CD14-positive monocyte (primary cell): ENCODE data around the gene CAMTA1. TPM values are rescaled to one million over a fixed set of nuclear protein-coding genes. Genes with fewer than 3 reads are reported as not detected.

Experiments used
- DNase-seq, 3 donors: peaks; one replicate each; pipeline ENCODE4 v3.0.0-alpha.2; 2011 to 2022
- H2AFZ ChIP-seq: 2 replicates; pipeline ENCODE4 v1.6.0; 2012; ENCODE audit warnings: mild to moderate bottlenecking, low read depth, low read length, inconsistent platforms; ENCODE audit not compliant: insufficient read depth, poor library complexity, severe bottlenecking
- H3K27ac ChIP-seq, 2 donors: 1 replicate in 1 of 2; 2 replicates in 1 of 2; pipeline ENCODE4 v1.5.1; 2012 to 2013; ENCODE audit warnings: low read length in 2 of 2, control low read depth in 1 of 2, inconsistent platforms in 1 of 2, low read depth in 1 of 2, mild to moderate bottlenecking in 1 of 2
- H3K27me3 ChIP-seq, 2 donors: one replicate each; pipeline versions ENCODE4 v1.6.0 to v1.6.1; 2011 to 2013; ENCODE audit warnings: low read length in 2 of 2; ENCODE audit not compliant: control insufficient read depth in 2 of 2, insufficient read depth in 2 of 2
- H3K36me3 ChIP-seq, 2 donors: replicated peaks in 1 of 2; 1 replicate in 1 of 2; 2 replicates in 1 of 2; pipeline versions ENCODE4 v1.5.1 to v1.6.1; 2012 to 2013; ENCODE audit warnings: low read length in 2 of 2, control low read depth in 1 of 2, inconsistent platforms in 1 of 2, mild to moderate bottlenecking in 1 of 2; ENCODE audit not compliant: insufficient read depth in 2 of 2, control insufficient read depth in 1 of 2
- H3K4me1 ChIP-seq, 2 donors: 1 replicate in 1 of 2; 2 replicates in 1 of 2; pipeline versions ENCODE4 v1.5.1 to v1.6.1; 2012 to 2013; ENCODE audit warnings: low read length in 2 of 2, control low read depth in 1 of 2, inconsistent platforms in 1 of 2, mild to moderate bottlenecking in 1 of 2, moderate library complexity in 1 of 2; ENCODE audit not compliant: insufficient read depth in 2 of 2, control insufficient read depth in 1 of 2
- H3K4me2 ChIP-seq: replicated peaks from 2 replicates; pipeline ENCODE3; 2012; ENCODE audit warnings: low read length, moderate library complexity, mild to moderate bottlenecking; ENCODE audit not compliant: poor library complexity, severe bottlenecking; ENCODE audit errors: extremely low read depth
- H3K4me3 ChIP-seq, 3 experiments: fragments of 200-600 bp in 1 of 3; sonication (generic) in 1 of 3; replicated peaks in 1 of 3; 1 replicate in 2 of 3; 2 replicates in 1 of 3; pipeline ENCODE4 v1.5.1; 2011 to 2013; ENCODE audit warnings: low read length in 3 of 3, mild to moderate bottlenecking in 3 of 3, control low read depth in 2 of 3, low read depth in 2 of 3, inconsistent platforms in 1 of 3, moderate library complexity in 1 of 3
- H3K79me2 ChIP-seq: 2 replicates; pipeline ENCODE4 v1.6.0; 2012; ENCODE audit warnings: mild to moderate bottlenecking, control low read depth, inconsistent platforms, low read length, moderate library complexity; ENCODE audit not compliant: insufficient read depth
- H3K9ac ChIP-seq: 2 replicates; pipeline ENCODE4 v1.6.0; 2017; ENCODE audit warnings: low read length, mild to moderate bottlenecking; ENCODE audit not compliant: insufficient read depth, poor library complexity, severe bottlenecking
- H3K9me3 ChIP-seq, 2 donors: replicated peaks in 1 of 2; 1 replicate in 1 of 2; 2 replicates in 1 of 2; pipeline versions ENCODE4 v1.5.1 to v1.6.1; 2012 to 2013; ENCODE audit warnings: low read length in 2 of 2, control low read depth in 1 of 2; ENCODE audit not compliant: control insufficient read depth in 1 of 2, insufficient read depth in 1 of 2
- H4K20me1 ChIP-seq: 2 replicates; pipeline ENCODE4 v1.6.0; 2012; ENCODE audit warnings: mild to moderate bottlenecking, low read length, control low read depth, moderate library complexity; ENCODE audit not compliant: insufficient read depth
- H3K27ac Mint-ChIP-seq, 7 donors: one replicate each; pipeline ENCODE4 v1.8.0; 2020; ENCODE audit warnings: mild to moderate bottlenecking in 7 of 7, mixed read lengths in 7 of 7, moderate library complexity in 6 of 7, inconsistent platforms in 2 of 7
- H3K27me3 Mint-ChIP-seq, 3 donors: one replicate each; pipeline ENCODE4 v1.8.0; 2021 to 2022; ENCODE audit warnings: low read depth in 3 of 3, mild to moderate bottlenecking in 3 of 3, mixed read lengths in 3 of 3, moderate library complexity in 3 of 3, inconsistent platforms in 1 of 3
- H3K36me3 Mint-ChIP-seq, 2 donors: one replicate each; pipeline ENCODE4 v1.8.0; 2020; ENCODE audit warnings: mixed read lengths in 2 of 2, inconsistent platforms in 1 of 2, mild to moderate bottlenecking in 1 of 2
- H3K4me1 Mint-ChIP-seq: one replicate; pipeline ENCODE4 v1.8.0; 2020; ENCODE audit warnings: mild to moderate bottlenecking, mixed read lengths
- H3K4me3 Mint-ChIP-seq, 2 donors: one replicate each; pipeline ENCODE4 v1.8.0; 2020; ENCODE audit warnings: mild to moderate bottlenecking in 2 of 2, mixed read lengths in 2 of 2, moderate library complexity in 1 of 2
- H3K9me3 Mint-ChIP-seq, 7 donors: one replicate each; pipeline ENCODE4 v1.8.0; 2020 to 2022; ENCODE audit warnings: mixed read lengths in 7 of 7, mild to moderate bottlenecking in 6 of 7, moderate library complexity in 6 of 7, inconsistent platforms in 2 of 7
- WGBS: methylation state at CpG from one replicate; pipeline ENCODE4 v1.1.5; 2013; ENCODE audit warnings: missing lambda C conversion rate; ENCODE audit not compliant: insufficient coverage; 5-methylcytosine and 5-hydroxymethylcytosine counted together
- intact Hi-C, 2 donors: fragments of 100-400 bp; cut with micrococcal nuclease; formaldehyde crosslinking; loops; one replicate each; pipeline versions ENCODE4 v1.15.0 to v1.15.1; 2023
- polyA plus RNA-seq, 3 donors: library from polyadenylated mRNA; depleted of rRNA in 1 of 3; unstranded in 2 of 3; stranded (reverse) in 1 of 3; fragments of 300-500 nt in 2 of 3; fragments of >200 nt in 1 of 3; fragmentation: Illumina TruSeq in 2 of 3; gene quantifications; 1 replicate in 2 of 3; 2 replicates in 1 of 3; pipeline ENCODE4 v1.2.3, GENCODE V29; 2012 to 2021
- TF ChIP-seq, protein P1 (sequence below): fragments of 200-600 bp; IDR thresholded peaks from one replicate; pipeline ENCODE4 v1.8.0; 2022; ENCODE audit warnings: antibody characterized with exemption, mild to moderate bottlenecking

Gene CAMTA1
- polyA plus RNA-seq, 3 donors = 52.0 to 89.6 (median 78.3) TPM

DNA sequence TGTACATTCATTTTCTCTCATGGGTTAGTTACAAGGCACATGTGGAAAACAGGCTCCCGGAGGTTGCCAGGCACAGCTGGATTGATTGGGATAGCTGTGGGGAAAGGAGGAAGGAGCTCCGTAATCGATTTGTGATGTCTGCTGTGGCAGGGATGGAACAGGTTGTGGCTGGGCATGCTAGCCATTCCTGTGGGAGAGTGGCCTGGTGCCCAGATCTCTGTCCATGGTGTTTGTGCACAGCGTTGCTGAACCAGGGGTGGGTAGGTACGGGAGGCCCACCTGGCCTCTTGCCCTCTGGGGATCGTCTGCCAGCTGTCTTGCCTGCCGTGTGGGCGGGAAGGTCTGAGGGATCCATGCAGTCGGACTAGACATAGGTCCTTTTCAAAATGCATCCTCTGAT is 683.0 kb downstream of the CAMTA1 start:
- DNase-seq = no peak
- intact Hi-C loops = no loop called here
- H3K9ac ChIP-seq = no peak overlapping the region
- WGBS = 87% methylated on average over 9 of the region's 9 CpGs
- no peaks in the 10 kb centered on the region for H4K20me1 ChIP-seq
- H2AFZ ChIP-seq = no peak overlapping the region
- no peak overlapping the region for H3K27ac Mint-ChIP-seq
- no peak overlapping the region for H3K4me3 ChIP-seq
- H3K27me3 ChIP-seq = no peaks in the 10 kb centered on the region
- peaks cover 0 to 4% (median 0%) of the 10 kb centered on the region in 7 donors for H3K9me3 Mint-ChIP-seq
- no peak overlapping the region for H3K4me2 ChIP-seq
- no peaks in the 10 kb centered on the region for H3K36me3 ChIP-seq
- H3K4me3 Mint-ChIP-seq = no peak overlapping the region
- TF ChIP-seq, protein P1, sequence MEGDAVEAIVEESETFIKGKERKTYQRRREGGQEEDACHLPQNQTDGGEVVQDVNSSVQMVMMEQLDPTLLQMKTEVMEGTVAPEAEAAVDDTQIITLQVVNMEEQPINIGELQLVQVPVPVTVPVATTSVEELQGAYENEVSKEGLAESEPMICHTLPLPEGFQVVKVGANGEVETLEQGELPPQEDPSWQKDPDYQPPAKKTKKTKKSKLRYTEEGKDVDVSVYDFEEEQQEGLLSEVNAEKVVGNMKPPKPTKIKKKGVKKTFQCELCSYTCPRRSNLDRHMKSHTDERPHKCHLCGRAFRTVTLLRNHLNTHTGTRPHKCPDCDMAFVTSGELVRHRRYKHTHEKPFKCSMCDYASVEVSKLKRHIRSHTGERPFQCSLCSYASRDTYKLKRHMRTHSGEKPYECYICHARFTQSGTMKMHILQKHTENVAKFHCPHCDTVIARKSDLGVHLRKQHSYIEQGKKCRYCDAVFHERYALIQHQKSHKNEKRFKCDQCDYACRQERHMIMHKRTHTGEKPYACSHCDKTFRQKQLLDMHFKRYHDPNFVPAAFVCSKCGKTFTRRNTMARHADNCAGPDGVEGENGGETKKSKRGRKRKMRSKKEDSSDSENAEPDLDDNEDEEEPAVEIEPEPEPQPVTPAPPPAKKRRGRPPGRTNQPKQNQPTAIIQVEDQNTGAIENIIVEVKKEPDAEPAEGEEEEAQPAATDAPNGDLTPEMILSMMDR = no peak
- H3K36me3 Mint-ChIP-seq = no peaks in the 10 kb centered on the region
- H3K27me3 Mint-ChIP-seq = peaks cover 2 to 18% (median 2%) of the 10 kb centered on the region in 3 donors
- no peaks in the 10 kb centered on the region for H3K9me3 ChIP-seq
- H3K79me2 ChIP-seq = no peaks in the 10 kb centered on the region
- H3K4me1 Mint-ChIP-seq = no peaks in the 10 kb centered on the region
- H3K4me1 ChIP-seq = no peaks in the 10 kb centered on the region
- no peak overlapping the region for H3K27ac ChIP-seq

DNA sequence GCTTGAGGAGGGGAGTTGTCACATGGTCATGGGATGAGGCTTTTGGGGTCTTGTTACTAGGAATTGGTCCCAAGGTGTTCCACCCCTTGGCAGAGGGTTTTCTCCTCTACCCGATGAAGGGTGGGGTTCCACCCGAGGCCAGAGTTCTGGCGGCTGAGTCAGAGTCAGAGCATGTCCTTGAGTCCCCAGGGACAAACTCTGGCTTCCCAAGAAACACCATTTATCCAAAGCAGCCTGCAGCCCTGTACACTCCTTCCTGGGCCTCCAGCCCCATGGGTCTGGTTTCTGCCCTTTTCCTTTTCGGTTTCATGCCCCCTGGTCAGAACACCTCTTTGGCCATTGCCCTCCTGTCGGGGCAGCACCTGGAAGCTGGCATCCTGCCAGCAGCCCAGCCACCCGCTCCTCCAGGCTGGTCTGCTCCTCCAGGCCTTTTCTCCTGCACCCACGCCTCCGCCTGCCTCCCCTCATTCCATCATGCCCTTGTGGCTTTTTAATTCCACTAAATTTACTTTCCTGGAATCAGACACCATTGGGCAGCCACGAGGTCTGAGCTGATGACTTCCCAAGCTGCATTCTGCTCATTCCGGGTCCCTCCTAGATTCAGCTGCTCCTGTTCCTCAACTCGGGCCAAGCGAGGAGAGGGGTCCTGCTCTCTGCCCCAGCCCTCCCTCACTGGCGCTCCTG is 684.1 kb downstream of the CAMTA1 start:
- Mint-ChIP-seq H3K27ac (no peak overlapping the region), H3K4me1 (no peaks in the 10 kb centered on the region), H3K9me3 (peaks cover 0 to 4% (median 0%) of the 10 kb centered on the region in 7 donors), H3K27me3 (peaks cover 1 to 17% (median 2%) of the 10 kb centered on the region in 3 donors), H3K36me3 (no peaks in the 10 kb centered on the region), H3K4me3 (no peak overlapping the region)
- Histone ChIP-seq H3K36me3 (no peaks in the 10 kb centered on the region), H3K79me2 (no peaks in the 10 kb centered on the region), H3K27ac (no peak overlapping the region), H3K4me3 (no peak overlapping the region), H3K4me1 (no peaks in the 10 kb centered on the region), H2AFZ (no peak overlapping the region), H3K27me3 (no peaks in the 10 kb centered on the region), H3K4me2 (no peak overlapping the region), H3K9me3 (no peaks in the 10 kb centered on the region), H3K9ac (no peak overlapping the region), H4K20me1 (no peaks in the 10 kb centered on the region)
- intact Hi-C loops = no loop called here
- TF ChIP-seq, protein P1 = no peak
- no peak for DNase-seq
- WGBS = 92% methylated on average over 13 of the region's 13 CpGs
